ENCODE measurements around the gene AGRN.

DNA sequence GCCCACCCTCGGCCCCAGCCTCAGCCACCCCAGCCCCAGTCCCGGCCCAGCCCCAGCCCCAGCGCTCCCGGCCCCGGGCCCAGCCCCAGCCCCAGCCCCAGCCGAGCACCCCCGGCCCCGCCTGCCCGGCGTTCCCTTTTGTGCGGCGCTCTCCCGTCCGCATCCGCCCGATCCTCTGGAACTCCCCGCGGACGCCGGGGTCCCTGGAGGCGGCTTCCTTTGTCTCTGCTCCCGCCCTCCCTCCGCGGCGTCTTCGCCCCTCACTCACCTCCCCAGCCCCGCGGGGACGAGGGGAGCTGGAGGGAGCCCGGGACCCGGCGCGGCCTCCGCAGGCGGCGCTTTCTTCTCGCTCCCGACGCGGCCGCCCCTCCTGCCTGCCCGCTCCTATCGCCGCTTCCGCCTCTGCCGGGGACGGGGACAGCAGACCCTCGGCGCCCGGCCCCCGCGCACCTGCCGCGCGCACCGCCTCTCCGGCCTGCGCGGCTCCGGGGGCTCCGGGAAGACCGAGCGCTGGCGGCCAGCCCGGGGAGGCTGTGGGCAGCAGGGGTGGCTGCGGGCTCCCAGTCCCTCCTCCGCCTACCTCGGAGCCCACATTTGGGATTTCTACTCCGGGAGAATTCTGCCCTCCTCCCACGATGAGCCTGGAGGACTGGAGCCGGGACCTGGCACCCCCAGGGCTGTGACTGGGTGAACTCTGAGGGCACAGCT is 14.0 kb downstream of the AGRN start:
- TF ChIP-seq, protein P1, sequence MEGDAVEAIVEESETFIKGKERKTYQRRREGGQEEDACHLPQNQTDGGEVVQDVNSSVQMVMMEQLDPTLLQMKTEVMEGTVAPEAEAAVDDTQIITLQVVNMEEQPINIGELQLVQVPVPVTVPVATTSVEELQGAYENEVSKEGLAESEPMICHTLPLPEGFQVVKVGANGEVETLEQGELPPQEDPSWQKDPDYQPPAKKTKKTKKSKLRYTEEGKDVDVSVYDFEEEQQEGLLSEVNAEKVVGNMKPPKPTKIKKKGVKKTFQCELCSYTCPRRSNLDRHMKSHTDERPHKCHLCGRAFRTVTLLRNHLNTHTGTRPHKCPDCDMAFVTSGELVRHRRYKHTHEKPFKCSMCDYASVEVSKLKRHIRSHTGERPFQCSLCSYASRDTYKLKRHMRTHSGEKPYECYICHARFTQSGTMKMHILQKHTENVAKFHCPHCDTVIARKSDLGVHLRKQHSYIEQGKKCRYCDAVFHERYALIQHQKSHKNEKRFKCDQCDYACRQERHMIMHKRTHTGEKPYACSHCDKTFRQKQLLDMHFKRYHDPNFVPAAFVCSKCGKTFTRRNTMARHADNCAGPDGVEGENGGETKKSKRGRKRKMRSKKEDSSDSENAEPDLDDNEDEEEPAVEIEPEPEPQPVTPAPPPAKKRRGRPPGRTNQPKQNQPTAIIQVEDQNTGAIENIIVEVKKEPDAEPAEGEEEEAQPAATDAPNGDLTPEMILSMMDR (conservative IDR thresholded peaks at IDR 0.05 in 1 of 2, IDR thresholded peaks at IDR 0.05 in 1 of 2; ENCODE audit: extremely low read depth in 1 of 2, insufficient read depth in 1 of 2, low read depth in 1 of 2, low read length in 2 of 2), result no peak
- no peak for TF ChIP-seq EZH2 (IDR thresholded peaks at IDR 0.05; ENCODE audit: borderline replicate concordance, low read length)

Data from mammary epithelial cell (primary cell).